HG02943 (cell line): ENCODE measurements around the gene ZNF462.

Experiments
- ATAC-seq: cut with Tn5 transposase; IDR thresholded peaks from one replicate; pipeline ENCODE4 v1.9.1; 2021; ENCODE audit warnings: mild to moderate bottlenecking, low read depth, moderate library complexity; ENCODE audit not compliant: unreplicated experiment

Gene ZNF462

GRCh38 chr9:106922026-106922425 lies 59.1 kb downstream of the ZNF462 start:
- no peak for ATAC-seq

- no peak for ATAC-seq
These were observed 62.4 kb downstream of the ZNF462 start for GRCh38 chr9:106925392-106925791.

- no peak for ATAC-seq
These were observed 65.0 kb downstream of the ZNF462 start for GRCh38 chr9:106927916-106928315.

GRCh38 chr9:106928350-106928749 lies 65.4 kb downstream of the ZNF462 start:
- no peak for ATAC-seq

- ATAC-seq, result no peak
These were observed 66.7 kb downstream of the ZNF462 start for GRCh38 chr9:106929471-106930177.

- no peak for ATAC-seq
These were observed 67.5 kb downstream of the ZNF462 start for GRCh38 chr9:106930477-106930876.

GRCh38 chr9:106931466-106931865 lies 68.5 kb downstream of the ZNF462 start:
- ATAC-seq, result no peak

GRCh38 chr9:106932178-106932577 lies 69.2 kb downstream of the ZNF462 start:
- no peak for ATAC-seq

GRCh38 chr9:106932675-106933074 lies 69.7 kb downstream of the ZNF462 start:
- no peak for ATAC-seq

GRCh38 chr9:106933470-106933869 lies 70.5 kb downstream of the ZNF462 start:
- no peak for ATAC-seq

GRCh38 chr9:106934442-106935238 lies 71.7 kb downstream of the ZNF462 start:
- no peak for ATAC-seq

GRCh38 chr9:106936680-106937079 lies 73.7 kb downstream of the ZNF462 start:
- ATAC-seq, result no peak

GRCh38 chr9:106941916-106942315 lies 79.0 kb downstream of the ZNF462 start:
- ATAC-seq, result no peak

GRCh38 chr9:106945727-106946660 lies 83.0 kb downstream of the ZNF462 start:
- no peak for ATAC-seq

GRCh38 chr9:106947106-106947900 lies 84.3 kb downstream of the ZNF462 start:
- ATAC-seq, result no peak

- no peak for ATAC-seq
These were observed 90.2 kb downstream of the ZNF462 start for GRCh38 chr9:106953174-106953573.

- no peak for ATAC-seq
These were observed 91.6 kb downstream of the ZNF462 start for GRCh38 chr9:106954558-106954957.

GRCh38 chr9:106954974-106955850 lies 92.2 kb downstream of the ZNF462 start:
- ATAC-seq, result no peak

GRCh38 chr9:106956971-106957370 lies 94.0 kb downstream of the ZNF462 start:
- no peak for ATAC-seq
